ENCODE data around the gene AMZ2. TPM values are rescaled to one million over a fixed set of nuclear protein-coding genes. Genes with fewer than 3 reads are reported as not detected.

The AMZ2 gene
- total and polyA plus RNA-seq, 2 of the 8 experiments (the other 6 are each of a cell fraction or from before 2014, with no cell fraction given) = 49.5 to 71.0 TPM

GRCh38 chr17:68205808-68206720 lies 41.8 kb upstream of the AMZ2 start (continued):
- TF ChIP-seq EZH2 (IDR thresholded peaks at IDR 0.05; ENCODE audit: low read depth, low read length, severe bottlenecking) = no peak
- TF ChIP-seq ASH2L (IDR thresholded peaks at IDR 0.05; ENCODE audit: low read length) = peak; percentile 56

Measured in H1 (cell line).